ENCODE measurements around the gene FAM240B. TPM values are rescaled to one million over a fixed set of nuclear protein-coding genes. Genes with fewer than 3 reads are reported as not detected.

The FAM240B gene
- total RNA-seq, 1 experiment from 2014 or later, result not detected

DNA sequence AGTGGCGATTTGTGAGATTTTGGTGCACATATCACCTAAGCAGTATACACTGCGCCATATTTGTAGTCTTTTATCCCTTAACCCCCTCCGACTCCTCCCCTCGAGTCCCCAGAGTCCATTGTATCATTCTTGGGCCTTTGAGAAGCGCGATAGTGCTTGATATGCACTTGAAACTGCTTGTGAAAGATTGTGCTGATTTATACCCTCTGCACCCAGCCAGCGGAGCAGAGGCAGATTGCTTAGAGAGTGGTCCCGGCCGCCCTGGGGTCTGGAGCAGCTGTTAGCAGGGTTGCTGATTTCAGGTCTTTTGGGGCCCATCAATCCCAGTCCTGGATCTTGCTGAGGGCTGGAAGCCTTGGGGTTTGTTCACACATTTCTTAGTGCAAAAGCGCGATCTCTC is 13.0 kb upstream of the FAM240B start:
- Mint-ChIP-seq H3K27ac (no peak overlapping the region; a peak in 1 of 7 replicates), H3K36me3 (ENCODE audit: insufficient read depth in 1 of 3, low read depth in 3 of 3) (peaks cover 0 to under 1% (median 0%) of the 10 kb centered on the region in 3 experiments; a peak in 1 of 7 replicates), H3K4me1 (peaks cover 1 to 2% of the 10 kb centered on the region in 2 experiments), H3K9me3 (peaks cover 0 to 2% of the 10 kb centered on the region in 2 experiments; a peak in 1 of 5 replicates), H3K4me3 (no peak overlapping the region), H3K27me3 (ENCODE audit: low read depth) (no peaks in the 10 kb centered on the region; the same call in 1 of the 2 replicates)
- Histone ChIP-seq H2BK5ac (ENCODE audit: insufficient read length, low read length) (no peak overlapping the region), H3K9me3 (ENCODE audit: control insufficient read depth, low read depth, low read length) (no peaks in the 10 kb centered on the region), H2AFZ (ENCODE audit: low read length) (no peak overlapping the region), H3K4ac (ENCODE audit: low read depth, low read length) (no peak overlapping the region), H2BK120ac (ENCODE audit: low read depth, low read length, poor library complexity, severe bottlenecking) (no peak overlapping the region), H3K4me2 (ENCODE audit: insufficient read depth, insufficient read length, low read length) (no peak overlapping the region), H2AK5ac (ENCODE audit: insufficient read length, low read length) (no peak overlapping the region), H3K14ac (ENCODE audit: insufficient read depth, low read length) (no peak overlapping the region), H4K8ac (replicated peaks; ENCODE audit: insufficient read length, low read depth, low read length) (no peak overlapping the region), H3K23me2 (ENCODE audit: insufficient read length, low read depth, low read length, poor library complexity, severe bottlenecking) (no peaks in the 10 kb centered on the region), H2BK12ac (ENCODE audit: insufficient read length, low read depth, low read length) (no peak overlapping the region), H3K4me1 (ENCODE audit: insufficient read depth, low read length) (no peaks in the 10 kb centered on the region), H3K79me2 (ENCODE audit: insufficient read depth, low read length) (no peaks in the 10 kb centered on the region), H3K27me3 (ENCODE audit: insufficient read depth, low read length) (no peaks in the 10 kb centered on the region), H4K5ac (ENCODE audit: insufficient read length, low read depth, low read length) (no peak overlapping the region), H4K20me1 (ENCODE audit: control insufficient read depth, insufficient read depth, insufficient read length) (no peaks in the 10 kb centered on the region), H3K56ac (ENCODE audit: insufficient read length, low read depth, low read length) (no peak overlapping the region), H3K23ac (ENCODE audit: insufficient read length, low read depth, low read length) (no peak overlapping the region), H2BK20ac (ENCODE audit: low read depth, low read length, poor library complexity, severe bottlenecking) (no peak overlapping the region), H3K27ac (ENCODE audit: insufficient read length, low read depth, low read length) (no peak overlapping the region), H3K9ac (ENCODE audit: extremely low read depth, insufficient read length, low read length) (no peak overlapping the region), H3T11ph (ENCODE audit: low read length) (no peak overlapping the region), H3K79me1 (ENCODE audit: insufficient read depth, low read depth, low read length, poor library complexity, severe bottlenecking) (no peaks in the 10 kb centered on the region), H3K18ac (ENCODE audit: insufficient read length, low read depth, low read length) (no peak overlapping the region), H2BK15ac (ENCODE audit: low read depth, low read length) (no peak overlapping the region), H4K91ac (ENCODE audit: insufficient read length, low read depth, low read length) (no peak overlapping the region)
- WGBS (ENCODE audit: extremely low coverage, insufficient read length, low lambda C conversion rate), result no CpG with 5 or more reads among the region's 11 CpGs
- no peak for TF ChIP-seq CTCF (conservative IDR thresholded peaks at IDR 0.05)
- no peak for DNase-seq
